GM18507 (cell line): Measurements from ENCODE around the gene EXO5.
"Not testable (repeated sequence)": the region's sequence is repeated elsewhere in the genome, so short reads cannot be mapped to it uniquely, and the experiment has no call there.

Experiments used
- DNase-seq: peaks from one replicate; pipeline ENCODE4 v3.0.0; 2011; ENCODE audit warnings: low read depth; ENCODE audit not compliant: insufficient read length; ENCODE audit errors: extremely low spot score
- FAIRE-seq: peaks from 2 replicates; lab custom pipeline; 2011; peaks lifted over from hg19 to GRCh38; lab: Jason Lieb, UNC

The EXO5 gene

DNA sequence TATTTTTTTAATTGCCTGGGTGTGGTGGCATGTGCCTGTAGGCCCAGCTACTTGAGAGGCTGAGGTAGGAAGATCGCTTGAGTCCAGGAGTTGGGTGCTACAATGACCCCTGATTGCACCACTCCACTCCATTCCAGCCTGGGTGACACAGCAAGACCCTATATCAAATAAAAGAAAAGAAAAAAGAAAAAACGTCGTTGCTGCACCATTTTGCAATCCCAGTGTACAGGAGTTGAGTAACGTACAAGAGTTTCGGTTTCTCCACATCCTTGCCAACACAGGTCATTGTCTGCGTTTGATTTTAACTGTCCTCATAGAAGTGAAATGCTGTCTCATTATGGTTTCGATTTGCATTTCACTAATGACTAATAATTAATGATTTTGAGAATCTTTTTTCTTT lies 30.8 kb downstream of the EXO5 start:
- no peak for FAIRE-seq
- no peak for DNase-seq

DNA sequence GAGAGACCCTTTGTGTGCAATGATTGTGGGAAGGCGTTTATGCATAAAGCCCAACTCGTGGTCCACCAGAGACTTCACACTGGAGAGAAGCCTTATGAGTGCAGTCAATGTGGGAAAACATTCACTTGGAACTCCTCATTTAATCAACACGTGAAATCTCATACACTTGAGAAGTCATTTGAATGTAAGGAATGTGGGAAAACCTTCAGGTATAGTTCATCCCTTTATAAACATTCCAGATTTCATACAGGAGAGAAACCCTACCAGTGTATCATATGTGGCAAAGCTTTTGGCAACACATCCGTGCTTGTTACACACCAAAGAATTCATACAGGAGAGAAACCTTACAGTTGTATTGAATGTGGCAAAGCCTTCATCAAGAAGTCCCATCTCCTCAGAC lies 38.4 kb downstream of the EXO5 start:
- DNase-seq (no peak), FAIRE-seq (no peak)

DNA sequence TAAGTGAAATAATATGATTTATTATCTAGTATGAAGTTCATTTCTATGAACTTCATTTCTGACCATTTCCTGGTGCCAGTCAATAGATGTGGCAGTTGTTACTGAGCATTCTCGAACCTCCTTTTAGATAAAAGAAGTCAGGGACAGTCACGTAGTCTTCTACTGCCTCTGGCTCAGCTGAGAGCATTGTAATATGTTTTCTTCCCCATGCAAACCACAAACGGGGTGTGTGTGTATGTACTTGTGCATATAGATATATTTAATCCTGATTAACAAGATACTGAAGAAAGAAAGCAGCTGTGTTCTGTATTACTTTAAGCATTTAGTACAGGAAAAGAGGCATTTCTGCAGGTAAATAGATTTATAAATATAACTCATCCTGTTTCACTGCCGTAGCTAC lies 44.5 kb downstream of the EXO5 start:
- DNase-seq (no peak), FAIRE-seq (no peak)

DNA sequence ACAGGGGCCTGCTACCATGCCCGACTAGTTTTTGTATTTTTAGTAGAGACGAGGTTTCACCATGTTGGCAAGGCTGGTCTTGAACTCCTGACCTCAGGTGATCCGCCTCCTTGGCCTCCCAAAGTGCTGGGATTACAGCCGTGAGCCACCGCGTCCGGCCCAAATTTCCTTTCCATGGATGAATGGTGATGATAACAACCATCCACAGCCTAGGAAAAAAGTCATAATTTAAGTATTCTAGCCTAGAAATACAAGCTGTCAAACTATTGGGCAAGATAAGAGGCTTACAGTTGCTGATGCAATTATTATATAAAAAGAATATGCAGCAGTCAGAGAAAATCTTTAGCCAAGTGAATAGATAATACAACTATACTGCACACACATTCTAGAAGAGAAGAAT lies 46.2 kb downstream of the EXO5 start:
- not testable (repeated sequence) for FAIRE-seq, DNase-seq

DNA sequence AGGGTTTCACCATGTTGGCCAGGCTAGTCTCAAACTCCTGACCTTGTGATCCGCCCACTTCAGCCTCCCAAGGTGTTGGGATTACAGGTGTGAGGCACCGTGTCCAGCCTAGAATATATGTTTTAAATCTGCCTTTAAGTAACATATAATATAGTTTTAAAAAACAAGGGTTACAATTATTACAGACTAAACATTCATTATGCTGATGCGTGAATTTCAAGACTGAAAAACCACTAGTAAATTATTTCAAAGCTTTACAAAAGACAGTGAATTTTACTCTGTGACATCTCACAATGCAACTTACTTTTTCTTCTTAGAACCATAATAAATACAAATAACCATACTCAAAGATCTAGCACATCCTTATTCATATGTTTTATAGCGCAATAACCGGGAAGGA lies 47.6 kb downstream of the EXO5 start:
- no peak for FAIRE-seq

DNA sequence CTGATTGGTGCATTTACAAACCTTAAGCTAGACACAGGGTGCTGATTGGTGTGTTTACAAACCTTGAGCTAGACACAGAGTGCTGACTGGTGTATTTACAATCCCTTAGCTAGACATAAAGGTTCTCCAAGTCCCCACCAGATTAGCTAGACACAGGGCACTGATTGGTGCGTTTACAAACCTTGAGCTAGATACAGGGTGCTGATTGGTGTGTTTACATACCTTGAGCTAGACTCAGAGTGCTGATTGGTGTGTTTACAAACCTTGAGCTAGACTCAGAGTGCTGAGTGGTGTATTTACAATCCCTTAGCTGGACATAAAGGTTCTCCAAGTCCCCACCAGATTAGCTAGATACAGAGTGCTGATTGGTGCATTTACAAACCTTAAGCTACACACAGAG lies 49.7 kb downstream of the EXO5 start:
- not testable (repeated sequence) for FAIRE-seq, DNase-seq

More for the DNA sequence above, 47.6 kb downstream of the EXO5 start:
- no peak for DNase-seq

DNA sequence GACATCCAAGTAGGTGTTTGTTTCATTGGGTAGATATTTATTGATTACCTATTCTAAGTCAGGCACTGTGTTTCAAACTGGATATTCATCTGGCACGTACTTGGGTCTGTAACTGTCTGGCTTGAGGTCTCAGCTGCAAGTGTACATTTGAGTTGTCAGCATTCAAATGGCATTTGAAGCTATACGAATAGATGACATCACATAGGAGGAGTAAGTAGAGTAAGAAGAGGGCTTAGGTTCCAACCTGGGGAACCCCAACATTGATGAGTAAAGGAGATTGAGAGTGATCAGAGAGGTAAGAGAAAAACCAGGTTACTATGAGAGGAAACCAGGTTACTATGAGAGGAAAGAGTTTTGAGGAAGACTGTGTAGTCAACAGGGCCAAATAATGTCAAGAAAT lies 53.6 kb downstream of the EXO5 start:
- FAIRE-seq (no peak), DNase-seq (no peak)

DNA sequence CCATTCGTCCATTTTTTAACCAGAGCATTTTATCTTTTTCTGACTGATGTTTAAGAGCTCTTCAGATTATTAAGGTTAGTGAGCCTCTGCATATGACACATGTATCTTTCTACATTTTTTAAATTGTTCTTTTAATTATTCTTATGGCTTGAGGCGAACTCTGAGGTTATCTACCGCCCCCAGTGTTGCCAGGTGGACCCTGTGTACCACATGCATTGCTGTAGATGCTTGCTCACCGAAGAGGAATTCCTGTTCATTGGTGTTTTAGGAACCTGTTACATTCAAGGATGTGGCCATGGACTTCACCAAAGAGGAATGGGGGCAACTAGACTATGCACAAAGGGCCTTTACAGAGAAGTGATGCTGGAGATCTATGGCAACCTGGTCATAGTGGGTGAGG lies 54.7 kb downstream of the EXO5 start:
- DNase-seq (no peak), FAIRE-seq (no peak)

DNA sequence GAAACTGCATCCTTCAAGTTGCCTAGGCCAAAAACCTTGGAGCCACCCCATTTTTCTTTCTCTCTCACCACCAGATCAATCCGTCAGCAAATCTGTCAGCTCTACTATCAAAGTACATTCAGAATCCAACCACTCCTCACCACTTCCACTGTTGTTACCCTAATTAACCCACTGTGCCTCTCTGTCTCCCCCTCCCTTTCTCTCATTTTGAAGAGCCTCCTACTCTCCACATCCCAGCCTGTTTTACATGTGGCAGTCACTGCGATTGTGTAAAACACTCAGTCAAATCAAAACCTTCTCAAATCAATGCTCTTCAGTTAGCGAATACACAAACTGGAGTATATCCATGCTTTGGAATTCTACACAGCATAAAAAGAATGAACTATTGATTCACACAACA lies 55.9 kb downstream of the EXO5 start:
- FAIRE-seq (no peak), DNase-seq (no peak)

DNA sequence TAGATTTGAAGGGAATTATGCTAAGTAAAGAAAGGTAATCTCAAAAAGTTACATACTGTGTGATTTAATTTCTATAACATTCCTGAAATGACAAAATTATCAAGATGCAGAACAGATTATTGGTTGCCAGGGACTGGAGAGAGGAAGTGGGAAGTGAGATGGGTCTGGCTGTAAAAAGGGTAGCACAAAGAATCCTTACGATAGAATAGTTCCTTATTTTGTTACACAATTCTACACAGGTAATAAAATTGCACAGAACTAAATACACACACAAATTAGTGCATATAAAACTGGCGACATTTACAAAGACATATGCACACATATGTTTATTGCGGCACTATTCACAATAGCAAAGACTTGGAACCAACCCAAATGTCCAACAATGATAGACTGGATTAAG lies 56.3 kb downstream of the EXO5 start:
- DNase-seq (no peak), FAIRE-seq (no peak)
